Measurements from ENCODE around the gene SPATA2.
"Not testable (repeated sequence)": the region's sequence is repeated elsewhere in the genome, so short reads cannot be mapped to it uniquely, and the experiment has no call there.

SPATA2 gene

GRCh38 chr20:49899541-49900383, 15.6 kb downstream of the SPATA2 start:
- FAIRE-seq, result no peak

- FAIRE-seq, result no peak
These were observed 19.1 kb downstream of the SPATA2 start for GRCh38 chr20:49896204-49896603.

DNA sequence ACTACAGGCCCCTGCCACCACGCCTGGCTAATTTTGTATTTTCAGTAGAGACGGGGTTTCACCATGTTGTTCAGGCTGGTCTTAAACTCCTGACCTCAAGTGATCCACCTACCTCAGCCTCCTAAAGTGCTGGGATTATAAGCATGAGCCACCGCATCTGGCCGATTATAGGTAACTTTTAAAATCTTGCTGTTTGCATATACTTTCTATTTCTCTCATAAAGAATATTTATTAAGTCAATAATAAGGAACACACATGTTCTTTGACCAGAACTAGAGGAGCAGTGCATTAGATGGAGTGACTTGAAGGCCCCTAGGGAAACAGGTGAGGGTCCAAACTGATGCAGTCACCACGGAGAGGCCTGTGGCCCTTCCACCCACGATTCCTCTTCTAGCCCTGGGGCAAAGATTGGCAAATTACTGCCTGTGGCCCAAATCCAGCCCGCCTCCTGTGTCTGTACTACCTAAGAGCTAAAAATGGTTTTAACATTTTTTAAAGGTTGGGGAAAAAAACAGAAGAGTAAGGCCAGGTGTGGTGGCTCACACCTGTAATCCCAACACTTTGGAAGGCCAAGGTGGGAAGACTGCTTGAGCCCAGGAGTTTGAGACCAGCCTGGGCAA, 19.7 kb downstream of the SPATA2 start:
- FAIRE-seq, result not testable (repeated sequence)

DNA sequence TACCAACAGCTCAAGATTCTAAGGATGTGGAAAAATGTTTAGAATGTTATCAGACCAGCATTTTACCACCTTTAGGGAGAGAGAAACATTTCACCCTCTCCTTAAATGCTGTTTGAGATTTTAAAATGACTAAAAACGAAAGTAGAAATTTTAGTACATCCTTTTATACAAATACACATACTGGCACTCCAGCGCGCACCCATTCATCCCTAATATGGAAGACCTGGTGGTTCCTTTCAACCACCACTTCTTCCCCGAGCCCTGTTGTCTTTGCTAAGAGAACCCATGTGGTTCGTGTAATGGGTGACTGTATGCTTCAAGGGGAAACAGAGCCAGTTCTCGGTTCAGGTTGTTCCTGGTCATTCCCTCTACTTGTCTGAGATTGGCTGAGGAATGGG, 21.3 kb downstream of the SPATA2 start:
- no peak for FAIRE-seq

DNA sequence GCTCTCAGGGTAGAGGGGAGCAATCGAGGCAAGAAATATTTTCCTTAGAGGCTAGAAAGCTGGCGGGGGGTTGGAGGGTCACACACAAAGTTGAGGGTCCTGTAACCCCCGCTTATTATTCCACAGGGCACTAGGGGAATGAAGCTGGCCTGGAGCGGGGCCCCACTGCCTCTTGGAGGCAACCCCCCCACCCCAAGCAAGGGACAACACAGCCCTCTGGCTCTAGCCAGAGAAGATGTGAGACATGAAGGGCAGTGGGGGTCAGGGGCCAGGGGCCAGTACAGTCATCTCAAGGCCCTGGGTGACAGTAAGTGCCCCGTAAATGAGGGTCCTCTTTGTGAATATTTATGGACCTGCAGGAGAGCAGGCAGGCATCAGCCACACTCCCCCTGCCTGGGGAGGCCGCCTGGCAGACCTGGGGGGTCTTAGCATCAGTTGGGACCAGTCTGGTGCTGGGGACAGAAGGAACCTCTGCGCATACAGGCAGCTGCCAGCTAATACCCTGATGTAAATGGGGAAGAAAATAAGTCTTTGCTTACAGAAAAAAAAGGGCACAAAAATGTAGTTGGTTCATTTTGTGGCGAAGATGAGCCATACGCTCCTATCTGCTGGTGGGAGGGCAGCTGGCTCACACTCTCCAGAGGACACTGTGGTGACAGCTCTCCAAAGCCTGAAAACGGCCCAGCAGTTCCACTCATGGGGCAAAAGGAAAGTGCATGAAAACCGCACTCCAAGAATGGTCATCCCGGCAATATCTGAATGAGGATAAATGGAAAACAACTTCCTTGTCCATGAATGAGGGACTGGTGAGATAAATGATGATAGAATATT, 21.9 kb downstream of the SPATA2 start:
- FAIRE-seq, result no peak

DNA sequence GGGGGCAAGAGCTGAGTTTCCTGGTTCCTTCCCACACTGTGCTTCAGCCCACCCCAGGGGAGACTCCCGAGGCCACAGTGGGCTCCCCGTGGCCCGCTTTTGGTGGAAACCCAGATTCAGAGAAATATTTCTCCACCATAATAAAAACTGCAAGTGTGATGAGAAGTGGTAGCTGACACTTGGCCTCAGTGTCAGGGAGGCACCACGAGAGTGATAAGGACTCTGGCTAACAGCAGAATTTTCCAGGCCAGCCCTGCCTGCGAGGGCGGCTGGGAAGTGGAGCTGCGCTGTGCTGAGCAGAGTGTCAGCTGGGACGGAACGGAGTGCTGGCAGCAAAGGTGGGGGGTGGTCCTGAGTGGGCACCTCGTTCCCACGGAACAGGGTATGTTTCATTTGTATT, 22.5 kb downstream of the SPATA2 start:
- no peak for FAIRE-seq

DNA sequence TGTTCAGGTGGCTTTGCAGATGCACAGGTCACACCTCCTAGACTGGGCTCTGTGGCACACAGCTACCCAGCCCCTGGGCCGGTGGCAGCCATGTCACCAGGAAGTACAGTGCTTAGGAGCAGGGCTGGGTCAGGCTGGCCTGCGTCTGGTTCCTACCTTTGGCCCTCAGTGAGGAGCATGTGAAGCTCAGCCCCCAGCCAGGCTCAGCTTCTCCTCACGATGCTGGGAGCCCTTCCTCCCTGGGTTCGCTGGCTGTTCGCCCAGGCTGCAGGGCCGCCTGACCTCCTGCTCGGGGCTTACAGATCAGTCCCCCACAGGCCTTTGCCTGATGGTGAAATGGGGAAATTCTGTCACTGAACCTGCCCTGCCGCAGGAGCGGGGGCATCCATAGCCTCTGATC, 23.1 kb downstream of the SPATA2 start:
- FAIRE-seq, result no peak

DNA sequence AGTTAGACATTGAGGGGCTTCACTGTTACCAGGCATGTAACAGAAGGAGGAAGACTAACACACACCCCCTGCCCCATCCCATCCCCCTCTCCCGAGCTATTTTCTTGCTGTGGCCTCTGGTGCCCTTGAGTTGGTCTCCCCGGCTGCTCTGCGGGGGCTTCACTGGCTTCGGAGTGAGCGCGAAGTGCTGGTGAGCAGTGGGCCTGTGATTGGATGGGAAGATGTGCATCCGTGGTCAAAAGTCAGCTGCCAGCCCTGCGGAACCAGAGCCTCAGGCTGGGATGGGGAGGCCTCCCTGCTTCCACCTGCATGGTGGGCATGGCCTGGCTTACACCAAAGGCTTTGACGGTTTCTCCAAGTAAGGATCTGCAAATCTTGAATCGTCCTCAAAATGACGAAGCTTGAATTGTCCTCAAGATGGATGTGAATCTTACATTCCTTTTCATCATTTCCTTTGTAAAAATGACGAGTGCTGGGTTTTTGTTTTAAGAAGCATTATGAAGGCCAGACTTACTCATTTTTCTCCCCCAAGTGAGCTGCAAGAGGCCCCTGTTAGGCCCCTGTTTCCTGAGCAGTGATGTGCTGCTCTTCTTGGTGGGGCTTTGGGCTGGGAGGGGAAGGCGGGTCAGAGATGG, 23.7 kb downstream of the SPATA2 start:
- no peak for FAIRE-seq

DNA sequence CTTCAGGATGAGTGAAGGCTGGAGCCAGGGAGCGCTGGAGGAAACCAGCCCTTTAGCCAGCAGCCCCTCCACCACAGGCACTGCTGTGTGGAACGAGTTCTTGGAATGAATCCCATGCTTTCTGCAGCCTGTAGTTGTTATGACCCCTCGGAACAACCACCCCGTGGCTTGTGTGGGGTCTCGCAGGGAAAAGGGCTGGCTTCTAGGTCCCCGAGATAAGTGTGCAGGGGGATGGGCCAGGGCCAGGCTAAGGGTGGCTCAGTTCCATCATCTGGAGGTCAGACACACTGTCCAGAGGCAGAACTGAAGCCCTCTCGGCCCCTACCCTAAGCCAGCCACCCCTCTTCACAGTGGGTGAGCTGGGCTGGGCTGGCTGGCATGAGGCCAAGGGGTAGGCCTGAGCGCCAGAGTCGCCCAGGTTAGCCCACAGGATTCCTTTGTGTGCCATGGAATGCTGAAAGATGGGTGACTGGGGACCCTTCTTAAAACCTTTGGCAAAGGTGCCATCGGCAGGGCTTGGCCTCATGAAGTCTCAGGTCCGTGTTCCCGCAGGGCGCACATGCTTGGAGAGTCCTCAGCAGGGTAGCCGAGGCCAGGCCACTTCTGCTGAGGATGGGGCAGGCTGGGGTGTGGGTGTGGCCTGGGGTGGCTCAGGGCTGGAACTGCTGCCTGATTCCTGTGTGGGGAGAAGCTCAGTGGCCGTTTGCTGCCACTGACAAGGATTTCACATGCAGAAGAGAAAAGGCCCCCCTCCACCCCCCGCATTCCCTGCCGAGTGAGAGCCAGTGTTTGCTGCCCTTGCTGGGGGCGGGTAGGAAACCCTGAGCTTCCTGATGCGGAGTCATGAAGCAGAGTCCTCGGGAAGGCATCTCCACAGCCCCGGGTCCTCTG, 24.6 kb downstream of the SPATA2 start:
- FAIRE-seq, result no peak

DNA sequence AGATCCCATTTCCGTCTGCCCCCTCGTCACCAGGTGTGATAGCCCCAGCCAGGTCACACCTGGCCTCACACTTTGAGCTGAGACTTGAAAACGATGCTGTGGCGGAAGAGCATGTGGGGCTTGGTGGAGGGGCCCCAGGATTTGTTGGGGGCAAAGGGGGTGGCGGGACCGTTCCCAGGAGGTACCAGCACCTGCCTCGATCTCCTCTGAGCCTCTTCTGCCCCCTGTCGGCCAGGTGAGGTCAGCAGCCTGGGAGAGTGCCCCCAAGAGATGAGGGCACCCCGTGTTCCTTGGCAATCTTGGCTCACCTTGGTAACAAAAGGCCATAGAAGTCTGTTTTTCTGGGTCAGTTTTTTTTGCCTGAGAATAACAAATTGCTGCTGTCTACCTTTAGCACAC, 25.4 kb downstream of the SPATA2 start:
- FAIRE-seq, result no peak

DNA sequence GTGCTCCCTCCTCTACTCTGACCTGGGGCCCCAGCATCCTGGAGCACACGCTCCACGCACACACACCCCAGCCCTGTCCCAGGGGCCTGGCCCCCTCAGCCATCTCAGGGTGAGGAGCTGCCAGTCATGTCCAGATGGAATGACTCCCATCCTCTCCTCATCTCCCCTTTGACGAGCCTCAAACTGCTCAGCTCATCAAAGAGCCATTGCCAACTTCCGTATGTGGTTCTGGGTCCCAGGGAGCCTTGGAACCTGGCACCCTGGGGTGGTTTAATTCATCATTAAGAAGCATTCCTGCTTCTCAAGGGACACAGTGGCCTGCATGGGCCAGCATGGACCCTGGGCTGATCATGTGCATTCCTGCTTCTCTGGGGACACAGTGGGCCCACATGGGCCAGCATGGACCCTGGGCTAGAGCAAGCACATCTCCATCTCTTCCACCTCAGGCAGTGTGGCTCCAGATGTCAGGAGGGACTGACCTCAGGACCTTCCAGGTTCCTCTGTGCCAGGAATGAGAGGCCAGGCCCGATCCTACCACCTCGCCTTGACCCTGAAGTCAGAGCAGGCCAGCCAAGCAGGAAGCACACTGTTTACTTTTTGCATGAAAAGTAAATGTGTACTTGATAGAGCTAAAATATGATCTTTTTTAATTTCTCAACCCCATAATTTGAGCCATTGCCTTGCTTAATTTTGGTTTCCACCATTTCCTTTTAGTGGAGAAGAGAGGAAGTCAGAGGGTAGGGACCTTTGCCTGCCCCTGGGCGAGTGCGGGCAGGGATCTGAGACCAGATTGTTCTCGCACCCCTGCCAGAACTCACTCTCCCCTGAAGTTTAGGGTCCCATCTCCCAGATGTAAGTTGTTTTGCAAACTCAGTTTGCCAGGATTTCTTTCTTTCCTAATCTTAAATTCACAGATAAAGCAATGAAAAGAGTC, 26.1 kb downstream of the SPATA2 start:
- no peak for FAIRE-seq

DNA sequence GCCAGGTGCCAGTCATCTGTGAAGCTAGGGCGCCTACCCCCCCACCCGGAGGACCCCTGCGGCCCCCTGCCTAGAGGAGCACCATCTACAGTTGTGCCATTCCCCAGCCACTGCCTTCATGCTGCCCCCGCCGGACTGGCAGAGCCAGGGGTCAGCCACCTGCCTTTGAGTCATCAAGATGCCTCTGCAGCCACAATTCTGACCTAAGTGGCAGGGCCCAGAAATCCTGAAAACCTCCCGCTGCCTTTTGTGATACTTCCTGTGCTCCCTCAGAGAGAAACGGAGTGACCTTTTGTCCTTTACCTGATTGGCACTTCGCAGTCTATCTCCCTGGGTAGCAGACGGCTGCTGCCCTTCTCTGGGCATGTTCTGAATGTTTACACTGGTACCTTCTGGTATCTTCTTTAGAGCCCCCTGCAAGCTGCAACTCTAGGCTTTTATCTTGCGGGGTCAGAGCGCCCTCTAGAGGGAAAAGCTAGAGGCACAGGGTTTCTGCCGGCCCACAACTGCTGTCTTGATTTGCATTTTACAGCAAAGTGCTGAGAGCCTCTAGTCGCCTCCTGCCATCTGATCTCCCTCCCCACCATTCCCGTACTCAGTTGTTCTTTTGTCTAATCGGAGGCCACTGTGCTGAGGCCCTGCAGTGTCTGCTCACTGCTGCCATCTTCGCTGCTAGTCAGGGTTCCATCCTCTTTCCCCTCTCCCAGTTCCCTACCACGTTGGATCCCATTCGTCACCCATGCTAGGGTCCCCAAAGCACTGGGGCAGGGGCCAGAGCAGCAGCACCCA, 26.9 kb downstream of the SPATA2 start:
- FAIRE-seq, result peak; percentile 32

DNA sequence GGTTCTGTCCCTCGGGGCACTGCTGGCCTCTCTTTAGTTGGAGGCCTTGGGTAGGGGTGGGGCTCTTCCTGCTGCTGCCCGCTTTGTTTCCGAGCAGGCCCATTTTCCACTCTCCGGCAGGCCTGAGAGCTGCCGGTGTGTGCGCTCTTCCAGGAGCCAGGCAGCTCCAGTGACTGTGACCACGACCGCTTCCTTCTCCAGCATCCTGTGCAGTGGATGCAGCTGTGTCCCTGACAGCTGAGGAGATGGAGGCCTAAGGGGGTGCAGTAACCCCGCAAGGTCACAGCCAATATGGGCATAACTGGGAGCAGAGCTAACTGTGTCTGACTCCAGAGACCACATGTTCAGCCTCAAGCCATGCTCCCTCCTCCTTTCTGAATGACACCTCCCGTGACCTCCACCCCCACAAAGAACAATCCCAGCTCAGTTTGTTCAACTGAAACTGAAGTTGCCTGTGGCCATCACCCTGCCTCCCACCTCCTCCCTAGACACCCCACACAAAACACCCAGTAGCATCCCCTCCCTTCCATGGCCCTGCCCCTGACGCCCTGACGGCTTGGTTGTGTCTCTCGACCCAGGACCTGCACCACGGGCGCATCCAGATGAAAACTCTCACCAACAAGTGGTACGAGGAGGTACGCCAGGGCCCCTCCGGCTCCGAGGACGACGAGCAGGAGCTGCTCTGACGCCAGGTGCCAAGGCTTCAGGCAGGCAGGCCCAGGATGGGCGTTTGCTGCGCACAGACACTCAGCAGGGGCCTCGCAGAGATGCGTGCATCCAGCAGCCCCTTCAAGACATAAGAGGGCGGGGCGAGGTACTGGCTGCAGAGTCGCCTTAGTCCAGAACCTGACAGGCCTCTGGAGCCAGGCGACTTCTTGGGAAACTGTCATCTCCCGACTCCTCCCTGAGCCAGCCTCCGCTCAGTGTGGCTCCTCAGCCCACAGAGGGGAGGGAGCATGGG, 27.8 kb downstream of the SPATA2 start:
- no peak for FAIRE-seq

GRCh38 chr20:49886571-49887213, 28.6 kb downstream of the SPATA2 start:
- no peak for FAIRE-seq

DNA sequence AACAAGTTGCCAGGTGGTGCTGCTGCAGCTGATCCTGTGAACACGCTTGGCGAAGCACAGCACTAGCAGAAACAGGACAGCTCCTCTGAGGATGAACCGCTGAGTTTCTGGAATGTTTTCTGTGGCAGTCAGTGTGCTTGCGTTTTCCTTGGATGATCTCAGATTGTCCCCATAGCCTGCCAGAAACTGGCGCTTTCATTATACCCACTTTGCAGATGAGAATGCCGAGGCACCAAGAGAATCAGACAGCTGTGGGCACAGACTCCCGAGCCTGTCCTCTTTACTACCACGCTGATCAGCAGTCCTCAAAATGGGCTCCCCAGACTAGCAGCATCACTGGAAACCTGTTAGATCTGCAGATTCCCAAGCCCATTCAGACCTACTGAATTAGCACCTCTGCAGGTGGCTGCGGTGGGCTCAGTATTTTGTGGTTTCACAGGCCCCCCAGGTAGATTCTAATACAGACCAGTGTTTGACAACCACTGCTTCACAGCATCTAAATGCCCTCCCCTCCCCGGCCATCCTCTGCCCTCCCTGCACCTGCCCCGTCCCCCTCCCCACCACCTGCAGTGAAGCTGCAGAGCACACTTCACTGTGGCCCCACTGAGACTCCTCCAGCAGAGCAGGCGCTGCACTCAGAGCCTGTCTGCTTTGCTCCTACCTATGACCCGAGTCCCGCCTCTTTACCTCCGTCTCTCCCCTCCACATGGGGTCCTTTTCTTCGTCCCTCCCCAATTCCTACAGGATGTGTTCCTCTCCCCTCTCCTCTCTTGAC, 29.6 kb downstream of the SPATA2 start:
- FAIRE-seq, result no peak

- no peak for FAIRE-seq
These were observed 32.0 kb downstream of the SPATA2 start for GRCh38 chr20:49883246-49883802.

All from A204.1 (cell line).